Measurements from ENCODE around the gene NANOGP8.
"Not testable (repeated sequence)": the region's sequence is repeated elsewhere in the genome, so short reads cannot be mapped to it uniquely, and the experiment has no call there.

NANOGP8 gene

GRCh38 chr15:35089551-35089950 is 4.5 kb upstream of the NANOGP8 start:
- no peak for DNase-seq (ENCODE audit: low read depth)
- no peak overlapping the region for H3K4me3 ChIP-seq (ENCODE audit: low read depth, low read length)
- in situ Hi-C loops (cut with HindIII; ENCODE audit: low sequenced_read_pairs), result loop anchor here (25.0 kb wide), 1 partner anchor 323 kb away; no protein-coding TSS in a partner anchor
- TF ChIP-seq CTCF (IDR thresholded peaks at IDR 0.05; ENCODE audit: low read depth, low read length, missing control alignments), result no peak

GRCh38 chr15:35088329-35088728 is 3.2 kb upstream of the NANOGP8 start:
- no peak for TF ChIP-seq CTCF (IDR thresholded peaks at IDR 0.05; ENCODE audit: low read depth, low read length, missing control alignments)
- in situ Hi-C loops (cut with HindIII; ENCODE audit: low sequenced_read_pairs), result loop anchor here (25.0 kb wide), 1 partner anchor 324 kb away; no protein-coding TSS in a partner anchor
- H3K4me3 ChIP-seq (ENCODE audit: low read depth, low read length), result no peak overlapping the region
- no peak for DNase-seq (ENCODE audit: low read depth)

GRCh38 chr15:35087759-35088158 is 2.7 kb upstream of the NANOGP8 start:
- H3K4me3 ChIP-seq (ENCODE audit: low read depth, low read length), result no peak overlapping the region
- no peak for TF ChIP-seq CTCF (IDR thresholded peaks at IDR 0.05; ENCODE audit: low read depth, low read length, missing control alignments)
- in situ Hi-C loops (cut with HindIII; ENCODE audit: low sequenced_read_pairs), result loop anchor here (25.0 kb wide), 1 partner anchor 325 kb away; no protein-coding TSS in a partner anchor
- no peak for DNase-seq (ENCODE audit: low read depth)

GRCh38 chr15:35082371-35083348 is 2.4 kb downstream of the NANOGP8 start:
- H3K4me3 ChIP-seq (ENCODE audit: low read depth, low read length); DNase-seq (ENCODE audit: low read depth): not testable (repeated sequence)
- in situ Hi-C loops (cut with HindIII; ENCODE audit: low sequenced_read_pairs), result loop anchor here (25.0 kb wide), 1 partner anchor 330 kb away; no protein-coding TSS in a partner anchor

GRCh38 chr15:35081626-35082365 is 3.3 kb downstream of the NANOGP8 start:
- H3K4me3 ChIP-seq (ENCODE audit: low read depth, low read length); DNase-seq (ENCODE audit: low read depth): not testable (repeated sequence)
- in situ Hi-C loops (cut with HindIII; ENCODE audit: low sequenced_read_pairs), result loop anchor here (25.0 kb wide), 1 partner anchor 331 kb away; no protein-coding TSS in a partner anchor

- no peak overlapping the region for H3K4me3 ChIP-seq (ENCODE audit: low read depth, low read length)
- in situ Hi-C loops (cut with HindIII; ENCODE audit: low sequenced_read_pairs), result loop anchor here (25.0 kb wide), 1 partner anchor 332 kb away; no protein-coding TSS in a partner anchor
- no peak for TF ChIP-seq CTCF (IDR thresholded peaks at IDR 0.05; ENCODE audit: low read depth, low read length, missing control alignments)
- DNase-seq (ENCODE audit: low read depth), result no peak
Observed at GRCh38 chr15:35080226-35080625, 4.9 kb downstream of the NANOGP8 start.

- no peak overlapping the region for H3K4me3 ChIP-seq (ENCODE audit: low read depth, low read length)
- peak; percentile 73 for TF ChIP-seq CTCF (IDR thresholded peaks at IDR 0.05; ENCODE audit: low read depth, low read length, missing control alignments)
- DNase-seq (ENCODE audit: low read depth), result peak; percentile 37
- in situ Hi-C loops (cut with HindIII; ENCODE audit: low sequenced_read_pairs), result loop anchor here (25.0 kb wide), 1 partner anchor 334 kb away; no protein-coding TSS in a partner anchor
Observed at GRCh38 chr15:35078221-35078915, 6.7 kb downstream of the NANOGP8 start.
